HCT116 (cell line): ENCODE measurements around the gene SSTR3. TPM values are rescaled to one million over a fixed set of nuclear protein-coding genes. Genes with fewer than 3 reads are reported as not detected.

ENCODE experiments used
- ATAC-seq: fragments of 200-7000 bp; cut with Tn5 transposase; 2 replicates; pipeline ENCODE4 v1.9.1; 2020; ENCODE audit warnings: mild to moderate bottlenecking, moderate library complexity
- BruUV-seq: library from RNA; stranded (reverse); fragments of 400-500 nt; replicated peaks from 2 replicates; lab custom pipeline; 2021; lab: Mats Ljungman, UMichigan
- CTCF ChIA-PET: fragments of 300-600 bp; sonication (Branson Sonifier 250); formaldehyde crosslinking; loops from one replicate; lab custom pipeline; 2021; ENCODE audit warnings: antibody characterized with exemption; lab: Charles Lee
- POLR2A ChIA-PET: fragments of 300-600, 350-600 bp; sonication (Branson Sonifier 250); formaldehyde crosslinking; loops from one replicate; lab custom pipeline; 2021; ENCODE audit warnings: antibody characterized with exemption; lab: Charles Lee
- RAD21 ChIA-PET, 2 experiments: fragments of 300-600 bp; sonication (Branson Sonifier 250); formaldehyde crosslinking; loops; one replicate each; lab custom pipeline; 2023; ENCODE audit warnings: low total read pairs in 2 of 2; ENCODE audit not compliant: uncharacterized antibody in 2 of 2, unreplicated experiment in 2 of 2, low non-redundant PET in 1 of 2; lab: Charles Lee
- DNase-seq: peaks from one replicate; pipeline ENCODE4 v3.0.0-alpha.2; 2010; ENCODE audit warnings: low read depth, low spot score
- H2AFZ ChIP-seq: fragments of 200-600 bp; shearing (Covaris generic), sonication (generic); 2 replicates; pipeline ENCODE4 v1.6.1; 2017; ENCODE audit warnings: low read depth, mixed run types, mixed read lengths, antibody characterized with exemption, low read length; ENCODE audit not compliant: poor library complexity, severe bottlenecking
- H3K27ac ChIP-seq: 2 replicates; pipeline ENCODE4 v1.5.1; 2012; ENCODE audit warnings: low read depth, low read length
- H3K27me3 ChIP-seq: fragments of 200-600 bp; sonication (generic); 2 replicates; pipeline ENCODE4 v1.6.1; 2016; ENCODE audit warnings: mixed run types, low read length, mixed read lengths; ENCODE audit not compliant: insufficient read depth
- H3K36me3 ChIP-seq, 2 experiments: fragments of 200-500 bp in 1 of 2; fragments of 200-600 bp in 1 of 2; sonication (Bioruptor generic) in 1 of 2; sonication (generic) in 1 of 2; 2 replicates each; pipeline versions ENCODE4 v1.5.1 to v1.6.1; 2014 to 2016; ENCODE audit warnings: low read length in 2 of 2, inconsistent platforms in 1 of 2, mixed read lengths in 1 of 2, mixed run types in 1 of 2; ENCODE audit not compliant: insufficient read depth in 2 of 2, control insufficient read depth in 1 of 2
- H3K4me1 ChIP-seq, 2 experiments: fragments of 200-600 bp in 1 of 2; sonication (generic) in 1 of 2; 2 replicates each; pipeline versions ENCODE4 v1.5.1 to v1.6.1; 2012 to 2017; ENCODE audit warnings: low read length in 2 of 2, inconsistent platforms in 1 of 2, mild to moderate bottlenecking in 1 of 2, mixed read lengths in 1 of 2, mixed run types in 1 of 2, moderate library complexity in 1 of 2; ENCODE audit not compliant: insufficient read depth in 2 of 2, control insufficient read depth in 1 of 2
- H3K4me2 ChIP-seq: fragments of 200-600 bp; sonication (generic); 2 replicates; pipeline ENCODE4 v1.6.1; 2017; ENCODE audit warnings: mixed run types, low read length, mixed read lengths
- H3K4me3 ChIP-seq, 2 experiments: fragments of 200-600 bp in 1 of 2; sonication (generic) in 1 of 2; replicated peaks in 1 of 2; 2 replicates each; pipeline ENCODE4 v1.5.1; 2011 to 2016; ENCODE audit warnings: low read length in 2 of 2, control low read depth in 1 of 2, low read depth in 1 of 2, mild to moderate bottlenecking in 1 of 2, mixed read lengths in 1 of 2, mixed run types in 1 of 2
- H3K79me2 ChIP-seq: fragments of 200-600 bp; sonication (generic); 2 replicates; pipeline ENCODE4 v1.6.1; 2017; ENCODE audit warnings: mild to moderate bottlenecking, mixed run types, low read length, moderate library complexity, mixed read lengths; ENCODE audit not compliant: insufficient read depth
- H3K9ac ChIP-seq: fragments of 200-600 bp; sonication (generic); 2 replicates; pipeline ENCODE4 v1.6.1; 2016; ENCODE audit warnings: low read length, mixed read lengths
- H3K9me2 ChIP-seq: fragments of 200-600 bp; sonication (generic), shearing (Covaris generic); 2 replicates; pipeline ENCODE4 v1.6.1; 2017; ENCODE audit warnings: mixed run types, mild to moderate bottlenecking, moderate library complexity; ENCODE audit not compliant: insufficient read depth
- H3K9me3 ChIP-seq, 2 experiments: fragments of 200-500 bp in 1 of 2; fragments of 200-600 bp in 1 of 2; sonication (Bioruptor generic) in 1 of 2; sonication (generic) in 1 of 2; 2 replicates each; pipeline ENCODE4 v1.6.1; 2014 to 2017; ENCODE audit warnings: low read length in 2 of 2, mixed read lengths in 2 of 2, inconsistent platforms in 1 of 2, low read depth in 1 of 2, mild to moderate bottlenecking in 1 of 2, mixed run types in 1 of 2, moderate library complexity in 1 of 2; ENCODE audit not compliant: control insufficient read depth in 1 of 2, insufficient read depth in 1 of 2
- H4K20me1 ChIP-seq: fragments of 200-600 bp; sonication (generic), shearing (Covaris generic); 2 replicates; pipeline ENCODE4 v1.6.1; 2017; ENCODE audit warnings: mixed run types, mild to moderate bottlenecking, moderate library complexity; ENCODE audit not compliant: insufficient read depth
- CBX3 ChIP-seq: IDR thresholded peaks from 2 replicates; pipeline ENCODE4 v1.6.1; 2012; ENCODE audit warnings: low read depth
- CEBPB ChIP-seq: IDR thresholded peaks from 2 replicates; pipeline ENCODE4 v1.6.1; 2012; ENCODE audit warnings: low read depth
- EGR1 ChIP-seq: IDR thresholded peaks from 2 replicates; pipeline ENCODE4 v1.6.1; 2012; ENCODE audit warnings: low read depth
- ELF1 ChIP-seq: IDR thresholded peaks from 2 replicates; pipeline ENCODE4 v1.6.1; 2012; ENCODE audit warnings: low read depth, borderline replicate concordance
- EZH2phosphoT487 ChIP-seq: fragments of 200-600 bp; IDR thresholded peaks from 2 replicates; pipeline ENCODE4 v1.6.1; 2018; ENCODE audit warnings: antibody characterized with exemption, borderline replicate concordance
- FOSL1 ChIP-seq: IDR thresholded peaks from 2 replicates; pipeline ENCODE4 v1.6.1; 2012; ENCODE audit warnings: low read depth
- JUND ChIP-seq: IDR thresholded peaks from 2 replicates; pipeline ENCODE4 v1.6.1; 2012
- POLR2A ChIP-seq: IDR thresholded peaks from 2 replicates; pipeline ENCODE4 v1.7.0; 2011; ENCODE audit warnings: borderline replicate concordance; ENCODE audit not compliant: insufficient read depth, insufficient read length; ENCODE audit errors: extremely low read depth
- POLR2AphosphoS5 ChIP-seq: IDR thresholded peaks from 2 replicates; pipeline ENCODE4 v1.6.1; 2011; ENCODE audit warnings: mild to moderate bottlenecking, low read depth, low read length, moderate library complexity
- RAD21 ChIP-seq: IDR thresholded peaks from 2 replicates; pipeline ENCODE4 v1.6.1; 2012; ENCODE audit warnings: low read depth, mild to moderate bottlenecking
- SIN3A ChIP-seq: IDR thresholded peaks from 2 replicates; pipeline ENCODE4 v1.6.1; 2012; ENCODE audit warnings: low read depth
- SP1 ChIP-seq: IDR thresholded peaks from 2 replicates; pipeline ENCODE4 v1.6.1; 2012; ENCODE audit warnings: low read depth
- TCF7L2 ChIP-seq: IDR thresholded peaks from 2 replicates; pipeline ENCODE4 v1.7.0; 2011; ENCODE audit warnings: borderline replicate concordance, inconsistent platforms; ENCODE audit not compliant: insufficient read depth, insufficient read length; ENCODE audit errors: extremely low read depth
- YY1 ChIP-seq: IDR thresholded peaks from 2 replicates; pipeline ENCODE4 v1.6.1; 2011; ENCODE audit warnings: low read length, low read depth, moderate library complexity, mild to moderate bottlenecking; ENCODE audit not compliant: insufficient replicate concordance; ENCODE audit errors: extremely low read depth
- ZNF274 ChIP-seq: fragments of 200-500 bp; sonication (Bioruptor generic); IDR thresholded peaks from 2 replicates; pipeline ENCODE4 v1.6.1; 2014; ENCODE audit warnings: mild to moderate bottlenecking, low read depth, low read length, inconsistent platforms
- intact Hi-C: fragments of 100-400 bp; cut with micrococcal nuclease; formaldehyde crosslinking; loops from 2 replicates; pipeline ENCODE4 v1.10.0; 2022
- total RNA-seq: library from RNA; stranded (reverse); gene quantifications from one replicate; pipeline ENCODE4 v1.2.1, GENCODE V29; 2021; ENCODE audit not compliant: unreplicated experiment
- TF ChIP-seq, protein P1 (sequence below): IDR thresholded peaks from 2 replicates; pipeline ENCODE4 v1.6.1; 2012
- TF ChIP-seq, protein P2 (sequence below): IDR thresholded peaks from 2 replicates; pipeline ENCODE4 v1.6.1; 2012
- TF ChIP-seq, protein P3 (sequence below): IDR thresholded peaks from 2 replicates; pipeline ENCODE4 v1.6.1; 2012; ENCODE audit warnings: low read depth
- TF ChIP-seq, protein P4 (sequence below): IDR thresholded peaks from 2 replicates; pipeline ENCODE4 v1.6.1; 2011; ENCODE audit warnings: mild to moderate bottlenecking, low read length, moderate library complexity; ENCODE audit not compliant: insufficient replicate concordance; ENCODE audit errors: extremely low read depth
- TF ChIP-seq, protein P5 (sequence below), 3 experiments: fragments of 200-600 bp in 1 of 3; sonication (generic) in 1 of 3; IDR thresholded peaks in 2 of 3; conservative IDR thresholded peaks in 1 of 3; 2 replicates each; pipeline ENCODE4 v1.5.1; 2012 to 2017; ENCODE audit warnings: low read depth in 2 of 3, low read length in 2 of 3, antibody characterized with exemption in 1 of 3, borderline replicate concordance in 1 of 3, control low read depth in 1 of 3, mild to moderate bottlenecking in 1 of 3, mixed read lengths in 1 of 3, mixed run types in 1 of 3, moderate library complexity in 1 of 3; ENCODE audit not compliant: insufficient read depth in 1 of 3

The SSTR3 gene
- total RNA-seq, 1 experiment from 2014 or later, result not detected

DNA sequence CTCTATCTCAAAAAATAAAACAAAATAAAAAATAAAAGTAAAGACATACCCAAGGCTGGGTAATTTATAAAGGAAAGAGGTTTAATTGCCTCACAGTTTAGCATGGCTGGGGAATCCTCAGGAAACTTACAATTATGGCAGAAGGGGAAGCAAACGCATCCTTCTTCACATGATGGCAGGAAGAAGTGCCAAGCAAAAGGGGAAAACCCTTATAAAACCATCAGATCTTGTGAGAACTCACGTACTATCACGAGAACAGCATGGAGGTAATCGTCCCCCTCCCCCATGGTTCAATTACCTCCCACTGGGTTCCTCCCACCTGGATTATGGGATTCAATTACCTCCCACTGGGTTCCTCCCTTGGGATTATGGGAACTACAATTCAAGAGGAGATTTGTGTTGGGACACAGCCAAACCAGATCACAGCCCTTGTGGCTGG lies 8.3 kb upstream of the SSTR3 start:
- peaks cover 0 to 7% of the 10 kb centered on the region in 2 experiments; a peak in 1 of 4 replicates for H3K36me3 ChIP-seq
- ATAC-seq (no peak), DNase-seq (no peak)
- ChIA-PET RAD21 (no interaction called here), POLR2A (no interaction called here), CTCF (no interaction called here)
- H3K9me2 ChIP-seq, result no peaks in the 10 kb centered on the region
- no peaks in the 10 kb centered on the region for H3K79me2 ChIP-seq
- intact Hi-C loops, result no loop called here
- peaks cover 0 to 6% of the 10 kb centered on the region in 2 experiments; a peak in 1 of 4 replicates for H3K9me3 ChIP-seq
- H3K27me3 ChIP-seq, result no peaks in the 10 kb centered on the region
- no peak overlapping the region for H3K4me2 ChIP-seq
- TF ChIP-seq YY1 (no peak), SIN3A (no peak), EGR1 (no peak), ZNF274 (no peak), ELF1 (no peak), EZH2phosphoT487 (no peak), RAD21 (no peak), JUND (no peak), SP1 (no peak), POLR2A (no peak), POLR2AphosphoS5 (no peak), FOSL1 (no peak), CEBPB (no peak), TCF7L2 (no peak), CBX3 (no peak)
- TF ChIP-seq, protein P1, sequence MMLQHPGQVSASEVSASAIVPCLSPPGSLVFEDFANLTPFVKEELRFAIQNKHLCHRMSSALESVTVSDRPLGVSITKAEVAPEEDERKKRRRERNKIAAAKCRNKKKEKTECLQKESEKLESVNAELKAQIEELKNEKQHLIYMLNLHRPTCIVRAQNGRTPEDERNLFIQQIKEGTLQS, result no peak
- TF ChIP-seq, protein P2, sequence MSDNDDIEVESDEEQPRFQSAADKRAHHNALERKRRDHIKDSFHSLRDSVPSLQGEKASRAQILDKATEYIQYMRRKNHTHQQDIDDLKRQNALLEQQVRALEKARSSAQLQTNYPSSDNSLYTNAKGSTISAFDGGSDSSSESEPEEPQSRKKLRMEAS, result no peak
- TF ChIP-seq, protein P3, sequence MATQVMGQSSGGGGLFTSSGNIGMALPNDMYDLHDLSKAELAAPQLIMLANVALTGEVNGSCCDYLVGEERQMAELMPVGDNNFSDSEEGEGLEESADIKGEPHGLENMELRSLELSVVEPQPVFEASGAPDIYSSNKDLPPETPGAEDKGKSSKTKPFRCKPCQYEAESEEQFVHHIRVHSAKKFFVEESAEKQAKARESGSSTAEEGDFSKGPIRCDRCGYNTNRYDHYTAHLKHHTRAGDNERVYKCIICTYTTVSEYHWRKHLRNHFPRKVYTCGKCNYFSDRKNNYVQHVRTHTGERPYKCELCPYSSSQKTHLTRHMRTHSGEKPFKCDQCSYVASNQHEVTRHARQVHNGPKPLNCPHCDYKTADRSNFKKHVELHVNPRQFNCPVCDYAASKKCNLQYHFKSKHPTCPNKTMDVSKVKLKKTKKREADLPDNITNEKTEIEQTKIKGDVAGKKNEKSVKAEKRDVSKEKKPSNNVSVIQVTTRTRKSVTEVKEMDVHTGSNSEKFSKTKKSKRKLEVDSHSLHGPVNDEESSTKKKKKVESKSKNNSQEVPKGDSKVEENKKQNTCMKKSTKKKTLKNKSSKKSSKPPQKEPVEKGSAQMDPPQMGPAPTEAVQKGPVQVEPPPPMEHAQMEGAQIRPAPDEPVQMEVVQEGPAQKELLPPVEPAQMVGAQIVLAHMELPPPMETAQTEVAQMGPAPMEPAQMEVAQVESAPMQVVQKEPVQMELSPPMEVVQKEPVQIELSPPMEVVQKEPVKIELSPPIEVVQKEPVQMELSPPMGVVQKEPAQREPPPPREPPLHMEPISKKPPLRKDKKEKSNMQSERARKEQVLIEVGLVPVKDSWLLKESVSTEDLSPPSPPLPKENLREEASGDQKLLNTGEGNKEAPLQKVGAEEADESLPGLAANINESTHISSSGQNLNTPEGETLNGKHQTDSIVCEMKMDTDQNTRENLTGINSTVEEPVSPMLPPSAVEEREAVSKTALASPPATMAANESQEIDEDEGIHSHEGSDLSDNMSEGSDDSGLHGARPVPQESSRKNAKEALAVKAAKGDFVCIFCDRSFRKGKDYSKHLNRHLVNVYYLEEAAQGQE, result no peak
- TF ChIP-seq, protein P4, sequence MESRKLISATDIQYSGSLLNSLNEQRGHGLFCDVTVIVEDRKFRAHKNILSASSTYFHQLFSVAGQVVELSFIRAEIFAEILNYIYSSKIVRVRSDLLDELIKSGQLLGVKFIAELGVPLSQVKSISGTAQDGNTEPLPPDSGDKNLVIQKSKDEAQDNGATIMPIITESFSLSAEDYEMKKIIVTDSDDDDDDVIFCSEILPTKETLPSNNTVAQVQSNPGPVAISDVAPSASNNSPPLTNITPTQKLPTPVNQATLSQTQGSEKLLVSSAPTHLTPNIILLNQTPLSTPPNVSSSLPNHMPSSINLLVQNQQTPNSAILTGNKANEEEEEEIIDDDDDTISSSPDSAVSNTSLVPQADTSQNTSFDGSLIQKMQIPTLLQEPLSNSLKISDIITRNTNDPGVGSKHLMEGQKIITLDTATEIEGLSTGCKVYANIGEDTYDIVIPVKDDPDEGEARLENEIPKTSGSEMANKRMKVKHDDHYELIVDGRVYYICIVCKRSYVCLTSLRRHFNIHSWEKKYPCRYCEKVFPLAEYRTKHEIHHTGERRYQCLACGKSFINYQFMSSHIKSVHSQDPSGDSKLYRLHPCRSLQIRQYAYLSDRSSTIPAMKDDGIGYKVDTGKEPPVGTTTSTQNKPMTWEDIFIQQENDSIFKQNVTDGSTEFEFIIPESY, result no peak
- TF ChIP-seq, protein P5, sequence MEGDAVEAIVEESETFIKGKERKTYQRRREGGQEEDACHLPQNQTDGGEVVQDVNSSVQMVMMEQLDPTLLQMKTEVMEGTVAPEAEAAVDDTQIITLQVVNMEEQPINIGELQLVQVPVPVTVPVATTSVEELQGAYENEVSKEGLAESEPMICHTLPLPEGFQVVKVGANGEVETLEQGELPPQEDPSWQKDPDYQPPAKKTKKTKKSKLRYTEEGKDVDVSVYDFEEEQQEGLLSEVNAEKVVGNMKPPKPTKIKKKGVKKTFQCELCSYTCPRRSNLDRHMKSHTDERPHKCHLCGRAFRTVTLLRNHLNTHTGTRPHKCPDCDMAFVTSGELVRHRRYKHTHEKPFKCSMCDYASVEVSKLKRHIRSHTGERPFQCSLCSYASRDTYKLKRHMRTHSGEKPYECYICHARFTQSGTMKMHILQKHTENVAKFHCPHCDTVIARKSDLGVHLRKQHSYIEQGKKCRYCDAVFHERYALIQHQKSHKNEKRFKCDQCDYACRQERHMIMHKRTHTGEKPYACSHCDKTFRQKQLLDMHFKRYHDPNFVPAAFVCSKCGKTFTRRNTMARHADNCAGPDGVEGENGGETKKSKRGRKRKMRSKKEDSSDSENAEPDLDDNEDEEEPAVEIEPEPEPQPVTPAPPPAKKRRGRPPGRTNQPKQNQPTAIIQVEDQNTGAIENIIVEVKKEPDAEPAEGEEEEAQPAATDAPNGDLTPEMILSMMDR (IDR thresholded peaks at IDR 0.05 in 2 of 3, conservative IDR thresholded peaks at IDR 0.05 in 1 of 3; ENCODE audit: borderline replicate concordance in 1 of 3, insufficient read depth in 1 of 3, low read depth in 2 of 3, low read length in 2 of 3), result no peak
- no TSS peak for BruUV-seq
- no peak overlapping the region for H3K27ac ChIP-seq
- H4K20me1 ChIP-seq, result no peaks in the 10 kb centered on the region
- H2AFZ ChIP-seq, result no peak overlapping the region
- H3K4me3 ChIP-seq, result no peak overlapping the region
- no peak overlapping the region for H3K9ac ChIP-seq
- peaks cover 0 to 5% of the 10 kb centered on the region in 2 experiments; a peak in 2 of 4 replicates for H3K4me1 ChIP-seq
